ENCODE results near the gene MBNL1. TPM values are rescaled to one million over a fixed set of nuclear protein-coding genes. Genes with fewer than 3 reads are reported as not detected.

The MBNL1 gene
- total RNA-seq, 4 donors from 2014 or later: 261 to 429 (median 389) TPM

- TF ChIP-seq CTCF (IDR thresholded peaks at IDR 0.05): no peak
- no peak for TF ChIP-seq POLR2A (IDR thresholded peaks at IDR 0.05)
- no peaks in the 10 kb centered on the region for H3K9me3 ChIP-seq
- no peak overlapping the region for H3K4me3 ChIP-seq
- DNase-seq: no peak
- H3K36me3 ChIP-seq: no peaks in the 10 kb centered on the region
- no peaks in the 10 kb centered on the region for H3K4me1 ChIP-seq
- no peaks in the 10 kb centered on the region for H3K27me3 ChIP-seq
- no peak overlapping the region for H3K27ac ChIP-seq
Observed at GRCh38 chr3:152505926-152506325, 237.2 kb downstream of the MBNL1 start.

- H3K36me3 ChIP-seq: no peaks in the 10 kb centered on the region
- no peak overlapping the region for H3K27ac ChIP-seq
- TF ChIP-seq POLR2A (IDR thresholded peaks at IDR 0.05) (no peak), CTCF (IDR thresholded peaks at IDR 0.05) (peak in 3 of 6 experiments; percentile 40 to 59 (median 52))
- no peaks in the 10 kb centered on the region for H3K27me3 ChIP-seq
- no peaks in the 10 kb centered on the region for H3K9me3 ChIP-seq
- H3K4me1 ChIP-seq: no peaks in the 10 kb centered on the region
- DNase-seq: no peak
- H3K4me3 ChIP-seq: no peak overlapping the region
Observed at GRCh38 chr3:152508705-152509104, 240.0 kb downstream of the MBNL1 start.

- no peaks in the 10 kb centered on the region for H3K4me1 ChIP-seq
- H3K27ac ChIP-seq: no peak overlapping the region
- no peak overlapping the region for H3K4me3 ChIP-seq
- H3K9me3 ChIP-seq: no peaks in the 10 kb centered on the region
- H3K36me3 ChIP-seq: no peaks in the 10 kb centered on the region
- TF ChIP-seq CTCF (IDR thresholded peaks at IDR 0.05): no peak
- no peak for TF ChIP-seq POLR2A (IDR thresholded peaks at IDR 0.05)
- DNase-seq: no peak
- no peaks in the 10 kb centered on the region for H3K27me3 ChIP-seq
Observed at GRCh38 chr3:152511904-152512303, 243.2 kb downstream of the MBNL1 start.

- TF ChIP-seq POLR2A (IDR thresholded peaks at IDR 0.05): no peak
- Histone ChIP-seq H3K4me3 (no peak overlapping the region), H3K27ac (no peak overlapping the region), H3K36me3 (no peaks in the 10 kb centered on the region), H3K27me3 (no peaks in the 10 kb centered on the region), H3K9me3 (no peaks in the 10 kb centered on the region), H3K4me1 (no peaks in the 10 kb centered on the region)
- no peak for DNase-seq
Observed at GRCh38 chr3:152513301-152513960, 244.7 kb downstream of the MBNL1 start.

Small RNA genes lying within 50 kb of the gene (small RNA-seq; reads per million reads assigned to genes)
- 0 reads per million in 2 donors for gene RF00019
